Caco-2 (cell line): ENCODE results near the gene PSD2. TPM values are rescaled to one million over a fixed set of nuclear protein-coding genes. Genes with fewer than 3 reads are reported as not detected.

ENCODE experiments used
- BruUV-seq: library from RNA; stranded (reverse); fragments of 400-500 nt; replicated peaks from 2 replicates; lab custom pipeline; 2021; lab: Mats Ljungman, UMichigan
- CTCF ChIA-PET: fragments of 300-600 bp; sonication (Branson Sonifier 250); formaldehyde crosslinking; loops from one replicate; lab custom pipeline; 2022; ENCODE audit warnings: antibody characterized with exemption; lab: Charles Lee
- POLR2A ChIA-PET: fragments of 300-600 bp; sonication (Branson Sonifier 250); formaldehyde crosslinking; loops from one replicate; lab custom pipeline; 2022; ENCODE audit warnings: antibody characterized with exemption; lab: Charles Lee
- DNase-seq, 2 experiments: peaks; one replicate each; pipeline versions ENCODE4 v3.0.0 to v3.0.0-alpha.2; 2020 to 2022
- H3K27me3 ChIP-seq: replicated peaks from 2 replicates; pipeline ENCODE4 v1.6.0; 2011; ENCODE audit warnings: low read length; ENCODE audit not compliant: control insufficient read depth, insufficient read depth
- H3K36me3 ChIP-seq: 2 replicates; pipeline ENCODE4 v1.5.1; 2011; ENCODE audit warnings: low read length; ENCODE audit not compliant: control insufficient read depth, insufficient read depth
- H3K4me1 ChIP-seq: fragments of 250-450 bp; sonication (Bioruptor Pico); 2 replicates; pipeline ENCODE4 v1.5.1; 2020; ENCODE audit warnings: mild to moderate bottlenecking
- H3K4me3 ChIP-seq: 2 replicates; pipeline ENCODE4 v1.5.1; 2011; ENCODE audit warnings: low read depth, mild to moderate bottlenecking, control low read depth, low read length
- H3K9me3 ChIP-seq: fragments of 250-450 bp; sonication (Bioruptor Pico); 2 replicates; pipeline ENCODE4 v1.5.1; 2020; ENCODE audit warnings: mild to moderate bottlenecking, moderate library complexity
- H3K27ac Mint-ChIP-seq: one replicate; pipeline ENCODE4 v1.8.0; 2022; ENCODE audit warnings: mixed read lengths; ENCODE audit not compliant: unreplicated experiment
- H3K27me3 Mint-ChIP-seq: one replicate; pipeline ENCODE4 v1.8.0; 2022; ENCODE audit warnings: mixed read lengths; ENCODE audit not compliant: insufficient read depth, unreplicated experiment
- H3K36me3 Mint-ChIP-seq: one replicate; pipeline ENCODE4 v1.8.0; 2022; ENCODE audit warnings: mild to moderate bottlenecking, mixed read lengths; ENCODE audit not compliant: insufficient read depth, unreplicated experiment
- H3K4me1 Mint-ChIP-seq: one replicate; pipeline ENCODE4 v1.8.0; 2022; ENCODE audit warnings: low read depth, mixed read lengths; ENCODE audit not compliant: unreplicated experiment
- H3K4me3 Mint-ChIP-seq: one replicate; pipeline ENCODE4 v1.8.0; 2022; ENCODE audit warnings: mild to moderate bottlenecking, moderate library complexity, mixed read lengths; ENCODE audit not compliant: unreplicated experiment
- H3K9me3 Mint-ChIP-seq: one replicate; pipeline ENCODE4 v1.8.0; 2022; ENCODE audit warnings: mixed read lengths; ENCODE audit not compliant: unreplicated experiment
- CTCF ChIP-seq, 2 experiments: fragments of 200-600 bp in 1 of 2; IDR thresholded peaks; 1 replicate in 1 of 2; 2 replicates in 1 of 2; pipeline versions ENCODE4 v1.5.1 to v1.8.0; 2011 to 2022; ENCODE audit warnings: antibody characterized with exemption in 1 of 2, control low read depth in 1 of 2, inconsistent platforms in 1 of 2, low read depth in 1 of 2, low read length in 1 of 2, mild to moderate bottlenecking in 1 of 2, moderate library complexity in 1 of 2; ENCODE audit not compliant: insufficient read depth in 1 of 2, severe bottlenecking in 1 of 2, unreplicated experiment in 1 of 2
- intact Hi-C: fragments of 100-400 bp; cut with micrococcal nuclease; formaldehyde crosslinking; loops from one replicate; pipeline ENCODE4 v1.10.0; 2022; ENCODE audit not compliant: unreplicated experiment
- total RNA-seq: library from RNA; stranded (reverse); gene quantifications from 2 replicates; pipeline ENCODE4 v1.2.3, GENCODE V29; 2022

PSD2 gene
- total RNA-seq, 1 experiment from 2014 or later, result 0.09 TPM

- no peaks in the 10 kb centered on the region for H3K36me3 ChIP-seq
- no peak for TF ChIP-seq CTCF (IDR thresholded peaks at IDR 0.05; ENCODE audit: insufficient read depth in 1 of 2, low read depth in 1 of 2, low read length in 1 of 2, severe bottlenecking in 1 of 2, unreplicated experiment in 1 of 2)
- no peaks in the 10 kb centered on the region for H3K9me3 ChIP-seq
- ChIA-PET POLR2A (no interaction called here), CTCF (no interaction called here)
- no peak for DNase-seq
- H3K4me1 ChIP-seq, result no peaks in the 10 kb centered on the region
- H3K4me1 Mint-ChIP-seq, result no peaks in the 10 kb centered on the region
- no peak overlapping the region for H3K4me3 ChIP-seq
- no peak overlapping the region for H3K27ac Mint-ChIP-seq
- no peaks in the 10 kb centered on the region for H3K36me3 Mint-ChIP-seq
- no peak overlapping the region for H3K4me3 Mint-ChIP-seq
- H3K27me3 ChIP-seq, result no peaks in the 10 kb centered on the region; the same call in none of the 2 replicates
- intact Hi-C loops, result no loop called here
- peaks cover 30% of the 10 kb centered on the region for H3K27me3 Mint-ChIP-seq
- H3K9me3 Mint-ChIP-seq, result no peaks in the 10 kb centered on the region
- no TSS peak for BruUV-seq
Measured at GRCh38 chr5:139803978-139804377, 8.4 kb downstream of the PSD2 start.

GRCh38 chr5:139804800-139805397, 9.3 kb downstream of the PSD2 start:
- Mint-ChIP-seq H3K9me3 (no peaks in the 10 kb centered on the region), H3K36me3 (no peaks in the 10 kb centered on the region), H3K4me3 (no peak overlapping the region), H3K4me1 (no peaks in the 10 kb centered on the region), H3K27ac (no peak overlapping the region), H3K27me3 (peaks cover 22% of the 10 kb centered on the region)
- H3K4me3 ChIP-seq, result no peak overlapping the region
- no peak for TF ChIP-seq CTCF (IDR thresholded peaks at IDR 0.05; ENCODE audit: insufficient read depth in 1 of 2, low read depth in 1 of 2, low read length in 1 of 2, severe bottlenecking in 1 of 2, unreplicated experiment in 1 of 2)
- BruUV-seq, result no TSS peak
- no peaks in the 10 kb centered on the region for H3K36me3 ChIP-seq
- H3K27me3 ChIP-seq, result no peaks in the 10 kb centered on the region; the same call in none of the 2 replicates
- ChIA-PET CTCF (no interaction called here), POLR2A (no interaction called here)
- intact Hi-C loops, result no loop called here
- H3K4me1 ChIP-seq, result no peaks in the 10 kb centered on the region
- no peaks in the 10 kb centered on the region for H3K9me3 ChIP-seq
- DNase-seq, result no peak

- no peak for DNase-seq
- intact Hi-C loops, result no loop called here
- Mint-ChIP-seq H3K4me1 (no peaks in the 10 kb centered on the region), H3K27ac (no peak overlapping the region), H3K27me3 (peaks cover 23% of the 10 kb centered on the region), H3K9me3 (no peaks in the 10 kb centered on the region), H3K36me3 (no peaks in the 10 kb centered on the region), H3K4me3 (no peak overlapping the region)
- no TSS peak for BruUV-seq
- H3K4me1 ChIP-seq, result no peaks in the 10 kb centered on the region
- TF ChIP-seq CTCF (IDR thresholded peaks at IDR 0.05; ENCODE audit: insufficient read depth in 1 of 2, low read depth in 1 of 2, low read length in 1 of 2, severe bottlenecking in 1 of 2, unreplicated experiment in 1 of 2), result no peak
- ChIA-PET POLR2A (no interaction called here), CTCF (no interaction called here)
- H3K9me3 ChIP-seq, result no peaks in the 10 kb centered on the region
- no peaks in the 10 kb centered on the region; the same call in 1 of the 2 replicates for H3K27me3 ChIP-seq
- no peak overlapping the region for H3K4me3 ChIP-seq
- no peaks in the 10 kb centered on the region for H3K36me3 ChIP-seq
Measured at GRCh38 chr5:139805545-139805944, 9.9 kb downstream of the PSD2 start.
